G401.6 (cell line): ENCODE measurements around the gene INTS11.
"Not testable (repeated sequence)": the region's sequence is repeated elsewhere in the genome, so short reads cannot be mapped to it uniquely, and the experiment has no call there.

ENCODE experiments used
- FAIRE-seq: peaks from 2 replicates; lab custom pipeline; 2012; peaks lifted over from hg19 to GRCh38; lab: Jason Lieb, UNC

Gene INTS11

DNA sequence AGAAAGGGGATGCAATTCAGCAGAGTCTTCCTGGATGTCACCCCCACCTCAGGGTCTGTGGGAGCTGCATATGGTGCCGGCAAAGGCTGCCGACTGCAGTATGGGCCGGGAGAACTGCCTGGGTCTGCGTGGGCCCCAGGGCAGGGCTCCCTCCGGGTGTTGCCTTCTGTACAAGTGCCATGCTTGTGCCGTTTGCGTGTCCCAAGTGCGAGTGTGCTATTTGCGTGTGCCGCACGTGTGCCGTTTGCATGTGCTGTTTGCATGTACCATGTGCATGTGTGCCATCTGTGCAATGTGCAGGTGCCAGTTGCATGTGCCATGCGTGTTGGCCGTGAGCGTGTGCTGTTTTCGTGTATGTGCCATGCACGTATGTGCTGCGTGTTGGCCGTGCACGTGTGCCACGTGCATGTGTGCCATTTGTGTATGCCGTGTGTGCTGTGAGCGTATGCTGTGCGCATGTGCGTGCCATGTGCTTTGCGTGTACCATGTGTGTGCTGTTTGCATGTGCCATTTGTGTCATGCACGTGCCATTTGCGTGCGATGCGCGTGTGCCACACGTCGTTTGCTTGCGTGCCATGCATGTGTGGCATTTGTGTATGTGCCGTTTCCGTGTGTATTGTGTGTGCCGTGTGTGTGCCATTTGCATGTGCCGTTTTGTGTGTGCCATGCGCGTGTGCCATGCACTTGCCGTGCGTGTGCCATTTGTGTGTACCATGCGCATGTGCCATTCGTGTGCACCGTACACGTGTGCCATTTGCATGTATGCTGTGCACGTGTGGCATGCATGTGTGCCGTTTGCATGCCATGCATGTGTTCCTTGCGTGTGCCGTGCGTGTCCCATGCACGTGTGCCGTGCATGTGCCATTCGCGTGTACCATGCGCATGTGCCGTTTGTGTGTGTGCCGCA is 5.1 kb upstream of the INTS11 start:
- FAIRE-seq, result no peak

DNA sequence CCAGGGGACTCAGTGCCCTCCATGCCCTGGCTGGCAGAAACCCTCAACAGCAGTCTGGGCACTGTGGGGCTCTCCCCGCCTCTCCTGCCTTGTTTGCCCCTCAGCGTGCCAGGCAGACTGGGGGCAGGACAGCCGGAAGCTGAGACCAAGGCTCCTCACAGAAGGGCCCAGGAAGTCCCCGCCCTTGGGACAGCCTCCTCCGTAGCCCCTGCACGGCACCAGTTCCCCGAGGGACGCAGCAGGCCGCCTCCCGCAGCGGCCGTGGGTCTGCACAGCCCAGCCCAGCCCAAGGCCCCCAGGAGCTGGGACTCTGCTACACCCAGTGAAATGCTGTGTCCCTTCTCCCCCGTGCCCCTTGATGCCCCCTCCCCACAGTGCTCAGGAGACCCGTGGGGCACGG is 3.8 kb upstream of the INTS11 start:
- FAIRE-seq, result no peak

DNA sequence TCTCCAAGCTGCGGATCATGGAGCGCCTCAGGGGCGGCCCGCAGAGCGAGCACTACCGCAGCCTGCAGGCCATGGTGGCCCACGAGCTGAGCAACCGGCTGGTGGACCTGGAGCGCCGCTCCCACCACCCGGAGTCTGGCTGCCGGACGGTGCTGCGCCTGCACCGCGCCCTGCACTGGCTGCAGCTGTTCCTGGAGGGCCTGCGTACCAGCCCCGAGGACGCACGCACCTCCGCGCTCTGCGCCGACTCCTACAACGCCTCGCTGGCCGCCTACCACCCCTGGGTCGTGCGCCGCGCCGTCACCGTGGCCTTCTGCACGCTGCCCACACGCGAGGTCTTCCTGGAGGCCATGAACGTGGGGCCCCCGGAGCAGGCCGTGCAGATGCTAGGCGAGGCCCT is 2.8 kb upstream of the INTS11 start:
- FAIRE-seq, result no peak

DNA sequence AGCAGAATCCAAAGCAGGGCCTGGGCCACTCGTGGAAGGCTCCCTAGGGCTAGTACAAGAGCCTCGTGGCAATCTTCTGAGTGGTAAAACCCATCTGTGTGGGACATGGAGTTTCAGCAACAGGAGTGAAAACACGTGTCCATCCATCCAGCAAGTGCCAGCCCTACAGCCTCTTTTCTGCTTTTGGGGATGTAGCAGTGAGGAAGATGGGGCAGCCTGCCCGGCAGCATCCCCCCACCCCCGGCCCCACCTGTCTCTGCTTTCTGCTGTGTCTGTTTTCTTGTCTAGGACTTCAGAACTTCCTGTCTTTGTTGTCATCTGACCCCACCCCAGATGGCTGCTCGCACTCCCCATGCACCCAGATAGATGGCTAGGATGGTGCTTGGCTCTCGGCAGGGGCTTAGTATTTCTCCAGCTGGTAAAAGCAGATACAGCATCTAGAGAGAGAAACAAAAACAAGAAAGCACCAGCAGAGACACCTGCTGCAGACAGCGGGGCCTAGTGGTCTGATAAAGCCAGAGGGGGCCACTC is 1.7 kb upstream of the INTS11 start:
- FAIRE-seq, result no peak

DNA sequence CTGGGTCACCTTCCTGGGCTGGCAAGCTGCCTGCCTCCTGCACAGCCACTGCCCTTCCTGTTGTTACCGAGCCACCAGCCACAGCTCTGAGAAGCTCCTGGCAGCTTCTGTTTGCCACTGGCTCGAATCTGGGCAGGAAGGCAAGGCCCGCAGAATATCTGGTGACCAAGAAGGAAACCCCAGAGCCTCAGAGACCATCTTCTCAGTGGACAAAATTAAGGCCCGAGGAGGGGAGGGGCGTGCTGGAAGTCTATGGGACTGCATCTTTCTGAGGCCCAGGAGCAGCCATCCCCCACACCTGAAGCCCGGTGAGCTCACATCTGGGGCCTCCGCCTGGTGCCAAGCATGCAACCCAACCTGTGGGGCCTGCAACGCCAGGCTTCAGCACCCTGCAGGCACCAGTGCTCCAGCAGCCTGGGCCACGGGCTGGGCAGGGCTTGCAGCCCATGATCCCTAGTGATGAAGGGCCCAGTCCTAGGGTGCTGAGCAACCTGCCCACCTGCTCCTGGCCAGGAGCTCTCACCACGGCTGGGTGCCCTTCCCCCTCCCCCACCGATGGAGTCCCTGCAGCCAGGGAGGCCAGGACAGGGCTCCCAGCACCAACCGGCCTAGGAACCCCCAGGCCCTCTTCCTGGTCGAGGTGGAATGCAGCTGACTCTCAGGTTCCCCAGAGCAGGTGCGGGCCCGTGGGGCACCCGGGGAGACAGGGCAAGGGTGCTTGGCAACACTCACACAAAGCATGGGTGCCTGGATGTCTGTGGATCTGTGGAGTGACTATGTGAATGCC is 1.0 kb upstream of the INTS11 start:
- FAIRE-seq, result no peak

DNA sequence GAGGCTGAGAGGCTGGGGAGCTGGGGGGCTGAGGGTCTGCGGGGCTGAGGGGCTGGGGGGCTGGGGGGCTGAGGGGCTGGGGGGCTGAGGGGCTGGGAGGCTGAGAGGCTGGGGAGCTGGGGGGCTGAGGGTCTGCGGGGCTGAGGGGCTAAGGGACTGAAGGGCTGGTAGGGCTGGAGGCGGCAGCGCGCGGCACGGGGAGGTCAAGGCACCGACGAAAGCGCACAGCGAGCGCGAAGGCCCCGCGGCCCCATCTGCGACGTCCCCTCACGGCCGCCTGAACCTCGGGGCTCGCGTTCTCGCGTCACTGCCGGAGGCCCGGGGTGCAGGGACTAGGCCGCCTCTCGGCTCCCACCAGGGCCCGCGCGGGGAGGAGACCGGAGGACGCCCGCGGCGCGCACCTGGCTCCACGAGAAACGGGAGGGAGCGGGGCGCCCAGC is 356 bp downstream of the INTS11 start:
- FAIRE-seq, result no peak

DNA sequence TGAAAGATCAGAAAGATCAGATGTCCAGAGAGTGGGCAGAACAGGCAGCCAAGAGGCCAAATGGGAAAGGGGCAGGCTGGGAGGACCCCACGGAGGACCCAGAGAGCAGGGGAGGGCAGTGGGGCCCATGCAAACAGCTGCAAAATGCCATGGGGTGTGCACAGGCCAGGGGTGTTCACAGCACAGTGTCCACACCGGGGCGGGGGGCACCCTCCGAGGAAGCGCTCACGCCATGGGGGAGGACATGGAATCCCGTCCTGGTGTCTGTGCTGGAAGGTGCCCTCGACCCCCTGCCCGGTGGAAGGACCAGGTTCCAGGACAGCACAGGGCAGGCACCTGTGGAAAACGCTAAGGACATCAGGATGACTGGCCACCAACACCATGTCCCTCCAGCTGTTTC is 1.5 kb downstream of the INTS11 start:
- no peak for FAIRE-seq

DNA sequence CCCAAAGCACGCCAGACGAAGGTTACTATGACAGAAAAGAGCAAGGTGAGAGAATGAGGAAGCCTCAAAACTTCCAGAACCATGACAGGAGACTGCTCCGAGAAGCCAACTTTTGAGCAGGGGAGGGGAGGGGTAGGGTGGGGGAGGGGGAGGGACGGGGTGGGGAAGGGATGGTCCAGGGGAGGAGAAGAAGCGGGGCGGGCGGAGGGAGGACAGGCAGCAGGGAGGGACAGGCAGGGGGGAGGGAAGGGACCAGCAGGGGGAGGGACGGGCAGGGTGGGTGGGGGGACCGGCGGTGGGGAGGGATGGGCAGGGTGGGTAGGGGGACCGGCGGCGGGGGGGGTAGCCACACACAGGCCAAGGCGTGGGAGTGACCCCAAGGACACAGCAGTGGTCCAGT is 2.0 kb downstream of the INTS11 start:
- no peak for FAIRE-seq

DNA sequence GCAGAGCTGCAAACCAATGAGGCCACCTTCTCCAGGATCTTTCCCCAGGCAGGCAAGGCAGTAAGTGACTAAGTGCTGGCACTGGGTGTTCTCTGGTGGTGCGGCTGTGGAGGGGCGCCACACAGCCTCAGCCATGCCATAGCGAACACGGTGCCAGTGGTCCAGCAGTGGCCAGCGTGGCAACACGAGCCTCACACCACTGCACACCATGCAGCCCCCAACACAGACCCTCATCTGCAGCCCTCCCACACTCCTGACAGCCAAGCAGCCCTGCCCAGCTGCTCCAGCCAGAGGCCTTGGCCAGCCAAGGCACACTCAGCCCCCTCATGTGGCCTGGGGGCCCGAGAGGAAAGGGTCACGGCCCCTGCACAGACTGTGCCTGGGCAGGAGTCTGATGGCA is 3.0 kb downstream of the INTS11 start:
- FAIRE-seq, result no peak

DNA sequence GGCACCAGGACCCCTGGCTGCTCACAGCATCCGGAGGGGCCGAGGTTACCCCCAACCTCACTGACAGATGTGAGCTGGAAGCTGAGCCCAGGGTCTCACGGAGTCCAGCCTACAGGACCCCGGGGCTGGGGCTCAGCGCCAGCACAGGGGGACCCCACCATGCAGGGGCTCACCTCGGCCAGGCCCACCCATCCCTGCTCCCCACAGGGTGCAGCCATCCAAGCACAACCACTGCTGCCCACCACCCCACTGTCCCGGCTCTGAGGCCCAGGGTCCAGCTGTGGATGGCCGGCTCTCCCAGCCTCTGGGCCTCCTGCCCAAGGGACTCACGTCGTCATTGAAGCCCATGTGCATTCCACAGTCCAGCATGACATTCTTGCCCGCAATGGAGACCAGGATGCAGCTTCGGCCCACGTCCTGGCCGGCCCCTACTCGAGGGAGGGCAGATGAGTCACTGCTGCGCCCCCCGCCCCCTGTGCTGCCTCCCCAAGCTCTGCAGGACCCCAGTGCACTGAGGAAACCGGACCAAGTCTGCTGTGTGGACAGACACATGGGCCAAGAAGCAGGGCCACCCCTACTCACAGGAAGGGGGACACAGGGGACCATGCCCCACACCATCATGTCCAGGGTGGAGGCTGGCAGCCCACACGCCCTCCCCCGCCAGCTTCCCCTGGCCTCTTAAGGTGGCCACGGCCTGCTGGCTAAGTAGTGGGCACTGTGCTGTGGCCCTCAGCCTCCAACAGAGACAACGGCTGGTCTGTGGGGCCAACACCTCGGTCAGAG is 3.6 kb downstream of the INTS11 start:
- FAIRE-seq, result no peak

DNA sequence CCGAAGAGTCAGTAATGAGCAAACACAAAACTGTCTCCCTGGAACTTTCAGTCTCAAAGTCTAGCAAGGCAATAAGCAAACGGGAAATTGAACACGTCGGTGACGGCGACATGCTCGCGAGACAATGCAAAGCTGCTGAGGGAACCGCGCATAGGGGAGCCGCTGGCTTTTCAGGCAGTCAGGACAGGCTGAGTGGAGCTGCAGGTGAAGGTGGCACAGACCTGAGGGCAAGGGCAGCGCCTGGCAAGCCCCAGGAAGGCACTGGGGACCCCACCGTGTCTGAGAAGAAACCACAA is 4.9 kb downstream of the INTS11 start:
- FAIRE-seq, result no peak

DNA sequence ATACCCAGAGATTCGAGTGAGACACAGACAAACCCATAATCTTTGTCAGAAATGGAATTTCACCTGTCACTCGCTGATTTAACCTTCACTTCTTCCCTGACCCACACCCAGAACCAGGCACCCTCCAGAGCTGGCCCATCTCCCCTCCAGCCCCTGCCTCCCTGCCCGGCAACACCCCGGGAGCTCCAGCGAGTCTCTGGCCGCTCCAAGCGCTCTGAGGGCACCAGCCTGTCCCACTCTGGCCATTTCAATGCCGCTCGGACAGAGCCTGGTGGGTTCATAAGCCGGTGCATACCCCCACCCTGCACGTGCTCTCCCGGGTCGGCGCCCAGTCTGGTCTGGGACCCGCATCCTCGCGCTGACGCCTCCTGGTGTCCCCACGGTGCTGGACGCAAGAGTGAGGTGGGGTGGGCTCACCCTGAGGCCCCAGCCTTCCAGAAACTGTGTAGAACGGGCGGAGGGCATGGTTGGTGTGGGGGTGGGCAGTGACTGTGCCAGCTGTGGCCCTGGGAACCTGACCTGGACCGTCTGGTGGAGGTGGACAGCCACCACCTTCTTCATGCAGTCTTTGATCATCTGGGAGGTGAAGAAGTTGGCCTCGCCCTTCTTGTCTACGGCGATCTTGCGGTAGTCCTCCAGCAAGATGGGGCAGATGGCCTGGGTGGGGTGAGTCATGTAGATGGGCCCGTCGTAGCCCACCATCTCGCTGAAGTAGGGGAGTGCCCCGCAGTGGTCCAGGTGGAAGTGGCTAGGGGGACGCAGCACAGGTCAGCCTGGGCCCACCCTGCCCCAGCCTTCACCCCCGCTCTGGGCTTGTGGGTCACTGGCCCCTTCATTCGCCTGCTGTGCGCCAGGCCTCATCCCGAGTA is 5.4 kb downstream of the INTS11 start:
- no peak for FAIRE-seq

DNA sequence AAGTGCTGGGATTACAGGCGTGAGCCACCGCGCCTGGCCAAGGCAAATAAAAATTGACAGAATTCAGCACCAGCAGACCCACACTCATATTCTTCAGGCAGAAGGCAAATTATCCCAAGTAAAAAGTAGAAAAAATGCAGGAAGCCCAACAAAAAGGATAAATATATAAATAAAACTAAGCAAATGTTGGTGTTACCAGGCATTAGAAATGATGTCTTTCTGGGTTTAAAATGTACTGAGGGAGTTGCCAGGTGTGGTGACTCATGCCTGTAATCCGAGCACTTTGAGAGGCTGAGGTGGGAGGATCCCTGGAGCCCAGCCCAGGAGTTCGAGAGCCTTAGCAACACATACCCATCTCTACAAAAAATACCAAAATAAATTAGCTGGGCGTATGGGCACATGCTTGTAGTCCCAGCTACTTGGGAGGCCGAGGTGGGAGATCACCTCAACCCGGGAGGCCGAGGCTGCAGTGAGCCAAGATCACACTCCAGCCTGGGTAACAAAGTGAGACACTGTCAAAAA is 6.3 kb downstream of the INTS11 start:
- peak; percentile 79 for FAIRE-seq

DNA sequence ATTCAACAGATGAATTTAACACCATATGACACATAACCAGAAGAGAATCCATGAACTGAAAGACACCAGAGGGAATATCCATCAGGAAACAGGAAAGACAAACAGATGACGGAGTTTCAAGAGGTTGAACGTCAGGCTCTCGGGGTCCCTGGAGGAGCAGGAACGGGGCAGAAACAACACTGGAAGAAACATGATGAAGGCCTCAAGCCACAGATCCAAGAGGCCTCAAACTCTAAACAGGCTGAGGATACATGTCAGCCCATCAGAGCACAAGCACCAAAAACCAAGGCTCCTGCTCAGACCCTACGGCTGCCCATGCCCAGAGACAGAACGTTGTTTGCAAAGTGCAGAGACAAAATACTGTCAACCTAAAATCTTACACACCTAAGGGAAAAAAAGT is 7.0 kb downstream of the INTS11 start:
- no peak for FAIRE-seq

DNA sequence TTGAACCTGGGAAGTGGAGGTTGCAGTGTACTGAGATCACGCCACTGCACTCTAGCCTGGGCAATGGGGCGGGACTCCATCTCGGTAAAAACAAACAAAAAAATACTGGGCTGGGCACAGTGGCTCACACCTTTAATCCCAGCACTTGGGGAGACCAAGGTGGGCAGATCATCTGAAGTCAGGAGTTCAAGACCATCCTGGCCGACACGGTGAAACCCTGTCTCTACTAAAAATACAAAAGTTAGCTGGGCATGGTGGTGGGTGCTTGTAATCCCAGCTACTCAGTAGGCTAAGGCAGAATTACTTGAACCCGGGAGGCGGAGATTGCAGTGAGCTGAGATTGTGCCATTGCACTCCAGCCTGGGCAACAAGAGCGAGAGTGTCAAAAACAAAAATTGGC is 8.3 kb downstream of the INTS11 start:
- not testable (repeated sequence) for FAIRE-seq

DNA sequence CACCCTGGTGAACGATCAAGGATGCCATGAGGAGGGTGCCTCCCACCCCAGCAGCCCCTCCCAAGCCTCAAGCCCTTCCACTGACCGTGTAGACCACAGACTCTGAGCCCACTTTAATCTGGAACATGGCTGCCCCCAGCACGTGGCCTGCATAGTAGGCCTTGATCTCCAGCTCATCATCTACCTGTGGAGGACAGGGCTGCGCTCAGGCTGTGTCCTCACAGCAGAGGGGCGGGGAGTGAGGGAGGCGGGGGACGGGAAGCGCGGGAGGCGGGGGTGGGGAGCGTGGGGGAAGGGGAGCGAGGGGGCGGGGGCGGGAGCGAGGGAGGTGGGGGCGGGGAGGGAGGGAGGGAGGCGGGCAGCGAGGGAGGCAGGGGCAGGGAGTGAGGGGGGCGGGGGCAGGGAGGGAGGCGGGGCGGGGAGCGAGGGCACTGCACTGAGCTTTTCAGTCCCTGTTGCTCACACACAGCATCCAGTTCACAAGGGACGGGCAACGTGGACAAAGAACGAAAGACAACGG is 9.0 kb downstream of the INTS11 start:
- no peak for FAIRE-seq

DNA sequence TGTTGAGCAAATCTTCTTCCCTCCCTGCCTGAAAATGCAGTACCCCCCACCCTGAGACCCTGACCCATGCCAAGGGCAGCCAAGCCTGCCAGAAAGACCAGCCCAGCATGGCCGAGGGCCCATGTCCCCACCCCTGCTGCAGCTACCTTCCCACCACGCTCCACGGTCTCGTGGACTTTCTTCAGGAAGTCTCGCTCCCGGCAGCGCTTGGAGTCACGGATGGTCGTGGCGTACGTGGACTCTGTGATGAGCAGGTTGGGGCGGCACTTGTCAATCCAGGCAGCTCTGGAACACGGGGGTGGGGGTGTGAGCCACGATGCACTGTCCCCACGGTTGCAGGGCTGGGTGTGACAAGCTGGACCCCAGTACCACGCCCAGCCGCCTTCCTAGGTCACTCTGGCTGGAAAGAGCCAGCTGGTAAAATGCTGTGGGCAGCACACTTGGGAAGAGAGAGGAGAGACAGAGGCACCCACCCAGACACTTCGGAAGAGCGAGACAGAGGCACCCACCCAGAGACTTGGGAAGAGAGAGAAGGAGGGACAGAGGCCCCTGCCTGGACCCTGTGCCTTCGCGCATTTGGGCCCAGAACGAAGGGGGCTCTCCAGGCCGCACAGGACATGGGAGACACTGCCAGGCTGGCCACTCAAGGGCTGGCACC is 9.7 kb downstream of the INTS11 start:
- no peak for FAIRE-seq

DNA sequence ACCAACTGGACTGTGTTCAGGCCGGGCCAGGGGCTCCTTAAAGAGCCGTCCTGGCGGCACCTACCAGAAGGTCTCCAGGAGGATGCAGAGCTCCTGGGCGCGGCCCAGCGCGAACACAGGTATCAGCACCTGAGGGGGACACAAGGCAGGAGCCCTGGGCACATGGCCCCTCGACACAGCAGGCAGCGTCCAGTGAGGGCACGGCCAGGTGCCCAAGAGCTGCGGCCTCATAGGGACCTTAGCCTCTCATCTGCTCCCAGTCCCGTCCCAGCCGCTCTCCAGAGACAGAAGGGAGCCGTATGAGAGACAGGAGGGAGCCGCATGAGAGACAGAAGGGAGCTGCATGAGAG is 10.2 kb downstream of the INTS11 start:
- no peak for FAIRE-seq

DNA sequence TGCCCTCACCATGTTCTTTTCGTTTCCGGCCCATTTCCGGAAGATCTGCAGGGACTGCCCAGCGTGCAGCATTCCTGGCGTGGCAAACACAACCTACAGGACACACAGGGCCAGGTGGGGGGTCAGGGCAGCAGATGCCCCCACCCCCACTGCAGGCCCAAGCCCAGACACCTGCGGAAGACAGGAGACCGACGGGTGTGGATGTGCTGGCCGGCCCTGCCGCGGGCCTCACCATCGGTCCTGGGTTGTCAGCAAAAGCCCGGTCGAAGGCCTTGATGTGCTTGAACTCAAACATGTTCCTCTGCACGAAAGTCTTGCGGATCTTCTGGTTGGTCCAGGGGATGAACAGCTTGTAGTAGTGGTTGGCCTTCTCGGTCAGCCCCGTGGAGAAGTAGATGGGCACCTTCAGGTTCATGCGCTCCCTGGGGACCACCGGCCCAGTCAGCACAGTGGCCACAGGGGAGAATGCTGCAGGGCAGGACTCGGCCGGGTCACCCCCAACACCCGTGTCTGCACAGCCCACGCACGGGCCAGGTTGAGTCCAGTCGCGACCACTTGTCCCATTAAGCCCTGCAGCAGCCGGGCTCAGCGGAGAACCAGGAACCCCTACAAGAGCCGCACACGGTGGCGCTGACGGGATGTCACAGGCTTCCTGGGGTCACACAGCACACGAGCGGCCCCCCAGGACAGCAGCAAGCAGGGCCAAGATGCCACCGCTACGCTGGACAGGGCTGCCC is 10.8 kb downstream of the INTS11 start:
- FAIRE-seq, result no peak
